Prostate gland (tissue), 2 donors: ENCODE measurements around the gene GKN2.

ENCODE experiments used
- POLR2A ChIP-seq: fragments of 450-650 bp; IDR thresholded peaks from one replicate; pipeline ENCODE4 v1.6.1; 2016; ENCODE audit warnings: antibody characterized with exemption, mild to moderate bottlenecking
- POLR2AphosphoS5 ChIP-seq: sonication (generic); formaldehyde crosslinking; IDR thresholded peaks from one replicate; pipeline ENCODE4 v1.6.1; 2017; ENCODE audit warnings: antibody characterized with exemption
- TF ChIP-seq, protein P1 (sequence below), 4 experiments: fragments of 200-600 bp in 2 of 4; fragments of 450-650 bp in 2 of 4; sonication (generic) in 2 of 4; IDR thresholded peaks; 1 replicate in 3 of 4; 2 replicates in 1 of 4; pipeline ENCODE4 v1.5.1; 2016 to 2019; ENCODE audit warnings: antibody characterized with exemption in 4 of 4, mild to moderate bottlenecking in 2 of 4, moderate library complexity in 2 of 4

DNA sequence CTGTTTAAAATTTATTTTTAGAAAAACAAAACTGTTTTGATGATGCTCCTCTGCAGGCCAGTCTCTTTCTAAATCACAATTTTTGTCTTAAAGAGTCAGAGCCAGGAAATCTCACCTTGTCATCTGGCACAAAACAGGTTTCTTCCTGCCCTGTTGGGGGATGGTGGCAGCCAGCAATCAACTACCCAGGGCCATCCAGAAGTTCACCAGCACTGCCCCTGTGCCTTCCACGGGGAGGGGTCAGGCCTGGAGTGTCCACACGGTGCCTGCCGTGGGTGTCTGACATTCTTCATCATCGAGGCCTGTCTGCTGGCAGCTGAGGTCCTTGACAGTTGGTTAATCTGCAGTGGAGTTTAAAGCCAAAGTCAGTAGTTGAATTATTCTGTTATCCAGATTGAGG, 41.4 kb downstream of the GKN2 start:
- TF ChIP-seq, protein P1, sequence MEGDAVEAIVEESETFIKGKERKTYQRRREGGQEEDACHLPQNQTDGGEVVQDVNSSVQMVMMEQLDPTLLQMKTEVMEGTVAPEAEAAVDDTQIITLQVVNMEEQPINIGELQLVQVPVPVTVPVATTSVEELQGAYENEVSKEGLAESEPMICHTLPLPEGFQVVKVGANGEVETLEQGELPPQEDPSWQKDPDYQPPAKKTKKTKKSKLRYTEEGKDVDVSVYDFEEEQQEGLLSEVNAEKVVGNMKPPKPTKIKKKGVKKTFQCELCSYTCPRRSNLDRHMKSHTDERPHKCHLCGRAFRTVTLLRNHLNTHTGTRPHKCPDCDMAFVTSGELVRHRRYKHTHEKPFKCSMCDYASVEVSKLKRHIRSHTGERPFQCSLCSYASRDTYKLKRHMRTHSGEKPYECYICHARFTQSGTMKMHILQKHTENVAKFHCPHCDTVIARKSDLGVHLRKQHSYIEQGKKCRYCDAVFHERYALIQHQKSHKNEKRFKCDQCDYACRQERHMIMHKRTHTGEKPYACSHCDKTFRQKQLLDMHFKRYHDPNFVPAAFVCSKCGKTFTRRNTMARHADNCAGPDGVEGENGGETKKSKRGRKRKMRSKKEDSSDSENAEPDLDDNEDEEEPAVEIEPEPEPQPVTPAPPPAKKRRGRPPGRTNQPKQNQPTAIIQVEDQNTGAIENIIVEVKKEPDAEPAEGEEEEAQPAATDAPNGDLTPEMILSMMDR (IDR thresholded peaks at IDR 0.05): no peak
- no peak for TF ChIP-seq POLR2AphosphoS5
- TF ChIP-seq POLR2A: no peak
